GM21515 (cell line): ENCODE results near the gene TPSAB1.
"Not testable (repeated sequence)": the region's sequence is repeated elsewhere in the genome, so short reads cannot be mapped to it uniquely, and the experiment has no call there.

Experiments used
- ATAC-seq: cut with Tn5 transposase; IDR thresholded peaks from one replicate; pipeline ENCODE4 v1.9.1; 2021; ENCODE audit not compliant: unreplicated experiment

The TPSAB1 gene

GRCh38 chr16:1264345-1265089, 24.0 kb downstream of the TPSAB1 start:
- no peak for ATAC-seq

DNA sequence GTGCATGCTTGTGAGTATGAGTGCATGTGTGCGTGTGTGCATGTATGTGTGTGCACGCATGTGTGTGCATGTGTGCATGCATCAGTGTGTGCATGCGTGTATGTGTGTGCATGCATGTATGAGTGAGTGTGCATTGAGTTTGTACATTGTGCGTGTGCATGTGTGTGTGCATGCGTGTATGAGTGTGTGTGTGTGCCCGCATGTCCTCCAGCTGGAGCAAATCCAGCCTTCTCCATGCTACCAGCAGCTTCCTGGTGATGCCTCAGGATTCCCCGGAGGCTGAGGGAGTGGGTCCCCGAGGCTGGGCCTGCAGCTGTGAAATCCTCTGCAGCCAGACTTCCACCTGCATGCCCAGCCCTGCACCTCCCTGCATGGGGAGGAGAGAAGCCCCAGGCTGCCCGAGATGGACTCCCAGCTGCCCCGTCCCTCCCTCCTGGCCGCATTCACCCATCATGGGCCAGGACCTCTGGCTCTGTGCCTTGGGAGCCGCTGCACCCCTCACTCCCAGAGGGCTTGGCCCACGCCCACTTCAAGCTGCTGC, 24.7 kb downstream of the TPSAB1 start:
- ATAC-seq, result no peak

DNA sequence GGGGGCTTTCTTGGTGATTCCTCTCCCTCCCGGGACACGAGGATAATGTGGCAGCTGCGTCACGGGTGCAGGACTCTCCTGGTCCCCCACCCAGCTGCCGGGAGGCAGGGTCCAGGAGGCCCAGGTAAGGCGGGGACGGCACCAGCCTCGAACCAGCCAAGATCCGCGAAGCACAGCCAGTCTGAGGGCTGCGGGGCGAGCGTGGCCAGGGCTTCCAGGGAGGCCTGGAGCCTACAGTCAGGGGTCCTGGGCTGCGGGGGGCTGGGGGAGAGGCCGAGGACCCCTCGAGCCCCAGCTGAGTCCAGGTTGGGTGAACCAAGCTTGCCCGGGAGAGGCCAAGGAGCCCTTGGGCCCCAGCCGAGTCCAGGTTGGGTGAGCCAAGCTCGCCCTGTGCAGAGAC, 25.3 kb downstream of the TPSAB1 start:
- ATAC-seq, result no peak

GRCh38 chr16:1269418-1269817, 28.9 kb downstream of the TPSAB1 start:
- ATAC-seq, result not testable (repeated sequence)

GRCh38 chr16:1271380-1271723, 30.8 kb downstream of the TPSAB1 start:
- ATAC-seq, result no peak

DNA sequence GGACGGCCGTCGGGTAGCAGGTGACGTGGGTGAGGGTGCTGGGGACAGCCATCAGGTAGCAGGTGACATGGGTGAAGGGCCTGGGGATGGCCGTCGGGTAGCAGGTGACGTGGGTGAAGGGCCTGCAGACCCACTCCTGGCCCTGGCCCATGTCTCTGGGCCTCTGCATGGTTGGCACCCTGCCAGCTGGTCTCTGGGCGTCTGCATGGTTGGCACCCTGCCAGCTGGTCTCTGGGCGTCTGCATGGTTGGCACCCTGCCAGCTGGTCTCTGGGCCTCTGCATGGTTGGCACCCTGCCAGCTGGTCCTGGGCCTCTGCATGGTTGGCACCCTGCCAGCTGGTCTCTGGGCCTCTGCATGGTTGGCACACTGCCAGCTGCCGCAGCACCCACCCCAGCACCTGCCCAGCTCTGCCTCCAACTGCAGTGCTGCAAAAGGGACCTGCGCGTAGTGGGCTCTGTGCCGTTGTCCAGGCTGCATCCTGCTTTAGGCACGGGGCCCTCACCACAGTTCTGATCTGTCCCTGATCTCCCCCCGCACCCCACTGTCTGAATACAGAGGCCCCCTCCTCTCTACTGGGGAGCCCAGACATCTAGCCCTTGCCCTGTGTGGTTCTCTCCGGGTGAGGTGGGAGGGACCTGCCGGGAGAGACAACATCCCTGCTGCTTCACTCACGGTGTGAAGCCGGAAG, 31.4 kb downstream of the TPSAB1 start:
- ATAC-seq, result not testable (repeated sequence)

- ATAC-seq, result no peak
Observed at GRCh38 chr16:1272453-1273198, 32.1 kb downstream of the TPSAB1 start.

GRCh38 chr16:1273816-1274215, 33.3 kb downstream of the TPSAB1 start:
- ATAC-seq, result no peak

DNA sequence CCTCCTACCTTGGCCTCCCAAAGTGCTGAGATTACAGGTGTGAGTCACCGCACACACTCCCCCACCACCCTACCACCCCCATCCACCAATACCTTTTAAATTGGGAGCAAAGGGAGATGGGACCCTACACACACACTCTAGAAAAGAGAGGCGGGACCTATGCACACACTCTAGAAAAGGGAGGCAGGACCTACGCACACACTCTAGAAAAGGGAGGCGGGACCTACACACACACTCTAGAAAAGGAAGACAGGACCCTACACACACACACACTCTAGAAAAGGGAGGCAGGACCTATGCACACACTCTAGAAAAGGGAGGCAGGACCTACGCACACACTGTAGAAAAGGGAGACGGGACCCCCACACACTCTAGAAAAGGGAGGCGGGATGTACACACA, 34.3 kb downstream of the TPSAB1 start:
- no peak for ATAC-seq

GRCh38 chr16:1275791-1276579, 35.5 kb downstream of the TPSAB1 start:
- ATAC-seq, result no peak

- no peak for ATAC-seq
Observed at GRCh38 chr16:1276580-1276878, 36.0 kb downstream of the TPSAB1 start.

DNA sequence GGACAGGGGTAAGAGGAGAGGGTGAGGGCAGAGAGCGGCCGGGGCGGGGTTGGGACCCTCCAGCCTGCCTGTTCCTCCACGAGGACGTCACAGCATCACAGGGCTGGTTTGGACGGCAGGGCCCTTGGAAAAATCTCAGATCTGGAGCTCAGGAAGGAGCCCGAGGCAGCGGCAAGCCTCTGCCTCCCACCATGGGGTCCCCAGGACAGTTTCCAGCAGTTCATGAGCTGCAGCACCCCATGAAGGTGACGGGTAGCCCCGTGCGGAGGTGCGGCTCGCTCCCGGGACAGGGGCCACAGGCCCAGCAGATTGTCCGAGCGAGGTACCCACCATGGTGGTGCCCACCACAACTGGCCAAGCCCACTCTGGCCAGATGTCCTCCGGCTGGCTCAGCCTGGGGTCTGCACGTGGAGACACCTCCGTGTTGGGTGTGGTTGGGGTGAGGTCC, 36.7 kb downstream of the TPSAB1 start:
- ATAC-seq, result no peak

DNA sequence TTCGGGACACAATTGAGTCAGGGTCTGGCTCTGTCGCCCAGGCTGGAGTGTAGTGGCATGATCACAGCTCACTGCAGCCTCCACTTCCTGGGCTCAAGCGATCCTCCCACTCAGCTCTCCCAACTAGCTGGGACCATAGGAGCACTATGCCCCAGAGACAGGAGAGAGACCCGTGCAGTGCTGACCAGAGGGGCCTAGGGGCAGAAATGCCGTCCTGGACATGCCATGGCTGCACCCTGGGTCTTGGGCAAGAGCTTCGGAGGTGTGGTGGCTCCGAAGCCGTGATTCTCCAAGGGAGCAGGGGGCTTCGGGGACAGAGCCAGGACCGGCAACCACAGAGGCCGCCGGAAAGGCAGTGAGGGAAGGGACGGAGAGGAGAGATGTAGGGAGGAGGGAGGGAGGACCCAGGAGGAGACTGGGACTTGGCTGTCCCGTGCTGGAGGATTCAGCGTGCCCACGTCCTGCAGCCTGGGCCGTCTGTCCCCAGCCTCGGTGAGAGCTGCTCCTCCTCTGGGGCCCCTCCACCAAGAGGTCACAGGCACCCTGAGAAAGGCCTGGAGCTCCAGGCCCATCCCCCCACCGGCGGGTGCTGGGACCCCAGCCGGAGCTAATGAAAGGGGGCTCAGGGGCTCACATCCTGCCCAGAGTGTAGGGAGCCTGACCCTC, 37.2 kb downstream of the TPSAB1 start:
- ATAC-seq, result no peak

- no peak for ATAC-seq
Observed at GRCh38 chr16:1278477-1278876, 38.0 kb downstream of the TPSAB1 start.

- ATAC-seq, result no peak
Observed at GRCh38 chr16:1279081-1279944, 38.8 kb downstream of the TPSAB1 start.

DNA sequence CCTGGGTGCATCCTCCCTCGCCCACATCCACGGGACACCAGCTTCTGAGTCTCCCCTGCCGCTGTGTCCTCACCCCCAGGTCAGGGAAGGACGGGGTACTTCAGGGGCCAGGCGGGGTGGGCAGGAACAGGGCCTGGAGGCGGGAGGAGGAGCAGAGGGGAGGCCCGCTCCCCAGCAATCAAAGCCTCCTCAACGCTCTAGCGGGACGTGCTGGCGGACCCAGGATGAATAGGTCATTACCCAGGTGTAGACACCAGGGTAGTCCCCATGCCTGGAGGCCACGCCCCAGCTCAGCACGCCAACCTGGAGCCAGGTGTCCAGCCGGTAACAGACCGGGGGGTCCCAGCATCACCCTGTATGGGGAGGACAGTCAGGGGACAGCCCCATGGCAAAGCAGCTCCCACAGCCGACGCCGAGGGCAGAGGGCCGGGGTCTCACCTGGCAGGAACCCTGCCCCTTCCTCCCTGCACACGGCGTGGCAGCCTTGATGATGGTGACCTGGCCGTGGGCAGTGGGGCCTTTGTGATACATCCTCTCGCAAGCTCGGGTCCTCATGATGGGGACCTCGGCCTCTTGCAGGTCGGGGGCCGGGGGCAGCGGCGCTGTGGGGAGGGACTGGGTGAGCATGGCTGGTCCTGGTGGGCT, 39.6 kb downstream of the TPSAB1 start:
- no peak for ATAC-seq

DNA sequence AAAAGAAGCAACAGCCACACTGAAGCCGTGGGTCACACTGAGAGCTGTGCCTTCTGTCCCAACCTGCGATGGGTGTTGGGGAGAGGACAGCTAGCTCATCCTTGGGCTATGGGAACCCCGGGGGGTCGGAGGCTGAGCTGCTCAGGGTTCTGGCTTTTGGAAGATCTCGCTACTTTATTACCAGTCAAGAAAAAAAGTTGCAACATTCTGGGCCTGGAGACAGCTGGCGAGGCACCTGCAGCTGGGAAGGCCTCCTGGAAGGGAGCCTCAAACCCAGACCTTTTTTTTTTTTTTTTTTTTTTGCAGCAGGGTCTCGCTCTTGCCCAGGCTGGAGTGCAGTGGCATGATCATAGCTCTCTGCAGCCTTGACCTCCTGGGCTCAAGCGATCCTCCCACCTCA, 40.3 kb downstream of the TPSAB1 start:
- no peak for ATAC-seq

DNA sequence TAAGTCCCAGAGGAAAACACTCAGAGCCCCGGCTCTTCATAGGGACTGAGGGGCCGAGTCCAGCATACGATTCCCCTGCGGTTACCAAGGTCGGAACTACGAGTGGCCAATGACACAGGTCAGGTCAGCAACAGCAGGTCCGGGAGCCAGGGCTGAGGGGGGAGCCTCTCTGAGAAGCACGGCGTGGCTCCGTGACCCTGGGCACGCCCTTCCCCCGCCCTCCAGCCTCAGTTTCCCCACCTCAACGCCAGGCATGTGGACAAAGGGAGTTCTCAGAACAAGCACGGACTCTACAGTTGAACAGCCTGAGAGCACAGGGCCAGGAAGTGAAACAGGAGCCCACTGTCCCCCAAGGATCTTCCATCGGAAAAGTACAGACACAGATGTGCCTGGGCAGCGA, 41.0 kb downstream of the TPSAB1 start:
- no peak for ATAC-seq

DNA sequence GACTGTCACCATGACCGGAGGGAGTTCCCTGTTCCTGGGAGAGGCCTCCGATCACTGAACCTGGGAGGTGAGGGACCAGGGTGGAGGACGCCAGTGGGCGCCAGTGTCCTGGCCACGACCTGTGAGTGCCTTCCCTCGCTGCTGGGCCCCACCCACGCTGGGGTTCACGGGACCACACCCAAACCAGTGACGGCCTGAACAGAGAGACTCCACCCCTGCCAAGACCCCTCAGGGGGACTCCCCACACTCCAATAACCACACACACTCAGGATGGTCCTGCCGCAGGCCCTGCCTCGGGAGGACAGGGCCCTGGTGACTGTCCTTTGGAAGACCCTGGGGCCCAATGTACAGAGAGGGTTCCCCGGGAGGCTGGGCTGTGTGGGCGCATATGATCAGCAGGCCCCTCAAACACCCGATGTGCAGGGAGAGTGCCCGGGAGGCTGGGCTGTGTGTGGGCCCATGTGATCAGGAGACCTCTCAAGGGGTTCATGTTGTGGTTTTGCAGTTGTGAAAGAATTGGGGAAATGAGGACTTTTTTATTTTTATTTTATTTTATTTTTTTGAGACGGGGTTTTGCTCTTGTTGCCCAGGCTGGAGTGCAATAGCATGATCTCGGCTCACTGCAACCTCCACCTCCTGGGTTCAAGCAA, 41.9 kb downstream of the TPSAB1 start:
- ATAC-seq, result no peak
